Activated T-cell treated with anti-CD3 and anti-CD28 coated beads, Interleukin-2, amount 50 U/mL, for 48 hours (primary cell): ENCODE data around the gene MYO1B.

Source experiments
- DNase-seq, 2 experiments: peaks; one replicate each; pipeline ENCODE4 v3.0.0-alpha.2; 2020

The MYO1B gene

GRCh38 chr2:191228333-191228732 lies 16.9 kb upstream of the MYO1B start:
- DNase-seq = no peak

- DNase-seq = no peak
Measured at GRCh38 chr2:191228861-191229260, 16.3 kb upstream of the MYO1B start.

GRCh38 chr2:191230174-191230573 lies 15.0 kb upstream of the MYO1B start:
- no peak for DNase-seq

GRCh38 chr2:191231995-191232394 lies 13.2 kb upstream of the MYO1B start:
- DNase-seq = no peak

DNA sequence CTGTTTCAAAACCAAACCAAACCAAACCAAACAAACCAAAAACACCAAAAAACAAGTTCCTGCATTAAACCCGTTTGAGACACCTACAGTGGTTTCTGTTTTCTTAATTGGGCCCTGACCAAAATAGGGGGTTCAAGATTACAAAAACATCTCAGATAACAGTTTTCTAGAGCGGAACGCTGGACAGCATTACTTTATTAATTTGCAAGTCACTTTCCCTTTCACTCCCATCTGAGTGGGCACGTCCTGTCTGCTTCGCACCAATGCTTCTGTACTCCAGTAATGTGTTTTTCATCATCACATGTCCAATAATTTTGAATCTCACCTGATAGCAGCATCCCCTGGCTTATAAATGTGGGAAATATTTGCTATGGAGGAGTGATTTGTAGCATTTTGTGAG lies 11.7 kb upstream of the MYO1B start:
- DNase-seq = no peak

DNA sequence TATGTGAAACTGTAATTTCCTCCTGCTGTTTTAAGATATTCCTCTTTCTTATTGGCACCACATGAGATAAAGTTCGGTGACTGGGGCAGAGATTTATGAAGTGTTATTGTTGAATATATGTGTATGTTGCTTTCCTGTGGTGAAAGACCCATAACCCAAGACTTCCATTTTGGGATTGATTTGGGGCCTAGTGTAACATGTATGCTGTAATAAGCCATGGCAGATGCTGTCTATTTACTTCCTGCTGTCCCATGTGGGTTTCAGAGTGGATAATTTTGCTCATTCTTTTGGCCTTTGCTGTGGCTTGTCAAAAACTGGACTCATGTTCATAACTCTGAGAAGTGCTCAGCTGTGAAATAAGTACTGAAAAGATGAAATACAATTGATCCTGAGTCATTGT lies 10.8 kb upstream of the MYO1B start:
- DNase-seq = no peak

DNA sequence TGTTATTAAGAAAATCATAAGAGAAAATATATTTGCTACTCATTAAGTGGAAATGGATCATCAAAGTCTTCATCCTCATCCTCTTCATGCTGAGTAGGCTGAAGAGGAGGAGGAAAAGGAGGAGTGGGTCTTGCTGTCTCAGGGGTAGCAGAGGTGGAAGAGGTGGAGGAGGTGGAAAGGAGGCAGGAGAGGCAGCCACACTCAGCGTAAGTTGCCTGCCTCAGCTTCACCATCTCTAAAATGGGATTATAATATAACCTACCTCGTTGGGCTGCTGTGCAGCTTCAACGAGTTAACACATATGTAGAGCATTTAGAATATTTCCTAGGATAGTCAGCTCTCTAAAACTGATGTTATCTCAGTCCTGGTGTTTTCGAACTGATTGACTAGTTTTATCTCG lies 4.3 kb upstream of the MYO1B start:
- no peak for DNase-seq

DNA sequence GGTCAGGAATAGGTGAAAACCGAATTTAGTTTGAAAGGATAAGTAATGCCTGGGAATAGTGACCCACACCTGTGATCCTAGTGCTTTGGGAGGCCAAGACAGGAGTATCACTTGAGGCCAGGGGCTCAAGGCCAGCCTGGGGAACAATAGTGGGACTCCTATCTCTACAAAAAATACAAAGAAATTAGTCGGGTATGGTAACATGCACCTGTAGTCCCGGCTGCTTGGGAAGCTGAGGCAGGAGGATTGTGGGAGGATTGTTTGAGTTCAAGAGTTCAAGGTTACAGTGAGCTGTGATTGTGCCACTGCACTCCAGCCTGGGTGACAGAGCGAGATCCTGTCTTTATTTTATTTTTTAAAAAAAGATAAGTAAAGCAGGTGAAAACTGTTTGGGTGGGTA lies 3.8 kb upstream of the MYO1B start:
- no peak for DNase-seq

DNA sequence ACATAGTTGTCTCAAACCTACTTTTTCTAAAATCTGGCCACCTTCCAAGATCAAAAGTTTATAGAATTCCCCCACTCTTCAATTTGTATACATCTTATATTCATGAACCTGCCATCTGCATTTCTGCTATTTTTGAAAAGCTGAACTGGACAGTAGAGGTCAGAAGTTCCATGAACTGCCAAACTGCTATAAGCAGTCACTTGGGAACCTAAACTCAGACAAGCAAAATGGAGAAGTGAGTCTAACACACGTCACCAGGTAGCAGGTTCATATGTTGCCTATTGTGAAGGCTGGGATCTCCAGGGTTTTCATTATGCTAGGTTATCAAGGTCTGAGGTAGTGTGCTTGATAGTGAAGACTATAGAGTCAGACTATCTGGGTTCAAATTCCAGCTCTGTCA lies 2.0 kb upstream of the MYO1B start:
- no peak for DNase-seq

- DNase-seq = no peak
Measured at GRCh38 chr2:191244350-191244749, 854 bp upstream of the MYO1B start.

DNA sequence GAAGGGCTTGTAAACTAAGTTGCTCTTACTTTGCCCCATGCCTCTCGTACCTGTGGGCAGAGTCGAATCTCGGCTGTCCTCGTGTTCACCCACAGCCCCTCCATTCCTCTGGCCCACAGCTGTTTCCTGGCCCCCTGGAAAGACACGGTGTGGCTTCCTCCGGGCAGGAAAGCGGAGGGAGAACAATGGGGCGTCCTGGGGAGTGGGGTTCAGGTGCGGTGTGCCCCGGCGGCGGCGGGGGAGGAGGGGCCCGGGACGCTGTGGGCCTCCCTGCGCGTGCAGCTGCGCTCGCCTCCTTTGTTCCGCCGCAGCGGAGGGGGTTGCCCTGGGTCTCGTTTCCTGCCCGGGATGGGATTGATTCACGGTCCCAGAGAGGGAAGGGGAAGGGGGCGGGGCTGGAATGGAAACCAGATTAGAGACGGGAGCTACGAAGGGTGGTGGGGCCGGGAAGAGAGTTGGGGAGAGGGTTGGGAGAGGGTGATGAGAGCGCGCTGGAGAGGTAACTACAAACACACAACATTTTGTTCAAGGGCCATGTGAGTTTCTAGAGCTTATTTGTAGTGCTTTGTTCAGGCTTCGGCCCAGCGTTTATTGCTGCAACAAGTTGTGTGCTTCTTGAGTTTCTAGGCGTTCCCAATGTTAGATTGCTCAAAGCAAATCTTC lies 796 bp downstream of the MYO1B start:
- DNase-seq = peak; percentile 65 to 66

DNA sequence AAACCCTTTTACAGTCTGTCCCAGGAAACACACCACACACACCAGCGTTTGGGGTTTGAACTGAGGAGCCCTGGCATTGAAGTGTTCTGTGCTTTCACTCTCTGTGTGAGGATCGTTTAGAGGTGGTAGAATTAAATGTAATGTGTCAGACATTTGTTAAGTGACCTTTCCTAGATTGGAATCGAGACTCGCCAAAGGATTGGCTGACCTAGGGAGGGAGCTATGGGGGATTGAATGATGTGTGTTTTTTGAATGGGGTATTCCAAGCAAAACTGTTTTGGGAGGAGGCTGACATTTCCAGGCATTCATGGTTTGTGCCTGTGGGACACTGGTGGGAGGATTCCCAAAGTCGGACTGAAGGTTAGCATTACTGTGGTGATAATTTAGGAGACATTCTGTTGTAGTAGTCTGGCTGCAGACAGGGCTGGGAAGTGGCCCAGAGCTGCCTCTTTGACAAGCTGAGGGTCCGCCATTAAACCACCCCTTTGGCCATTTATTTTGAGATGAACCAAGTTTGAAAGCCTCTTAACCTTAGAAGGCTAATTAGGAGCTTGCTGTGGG lies 1.7 kb downstream of the MYO1B start:
- no peak for DNase-seq

GRCh38 chr2:191247381-191248057 lies 2.3 kb downstream of the MYO1B start:
- DNase-seq = no peak

DNA sequence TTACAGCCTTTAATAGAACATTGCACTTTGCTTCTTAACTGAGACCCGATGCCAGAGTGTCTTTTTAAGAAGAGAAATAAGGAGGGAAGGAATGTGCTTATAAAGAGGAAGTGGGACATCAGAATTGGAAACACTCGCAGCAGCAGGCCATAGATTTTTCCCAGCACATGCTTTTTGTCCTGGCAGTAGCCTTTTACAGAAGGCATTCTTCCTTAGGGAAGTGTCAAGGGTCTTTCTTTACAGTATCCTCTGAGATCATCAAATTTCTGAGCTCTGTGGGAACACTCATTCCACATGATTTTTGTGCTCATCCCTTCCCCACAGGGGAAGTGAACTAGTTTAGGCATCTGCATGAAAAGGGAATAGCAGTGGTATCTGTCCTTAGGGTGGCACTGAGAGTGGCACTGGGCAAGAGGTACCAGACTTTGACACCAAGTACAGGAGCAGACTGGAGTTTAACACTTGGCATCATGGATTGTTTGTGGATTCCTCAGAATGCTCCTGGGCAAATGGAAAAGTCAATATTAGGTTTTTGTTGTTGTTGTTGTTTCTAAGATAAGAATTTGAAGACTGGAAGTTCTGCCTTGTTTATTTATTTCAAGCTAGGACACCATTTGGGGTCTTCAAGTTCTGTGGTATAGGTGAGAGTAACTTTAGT lies 4.1 kb downstream of the MYO1B start:
- DNase-seq = no peak

DNA sequence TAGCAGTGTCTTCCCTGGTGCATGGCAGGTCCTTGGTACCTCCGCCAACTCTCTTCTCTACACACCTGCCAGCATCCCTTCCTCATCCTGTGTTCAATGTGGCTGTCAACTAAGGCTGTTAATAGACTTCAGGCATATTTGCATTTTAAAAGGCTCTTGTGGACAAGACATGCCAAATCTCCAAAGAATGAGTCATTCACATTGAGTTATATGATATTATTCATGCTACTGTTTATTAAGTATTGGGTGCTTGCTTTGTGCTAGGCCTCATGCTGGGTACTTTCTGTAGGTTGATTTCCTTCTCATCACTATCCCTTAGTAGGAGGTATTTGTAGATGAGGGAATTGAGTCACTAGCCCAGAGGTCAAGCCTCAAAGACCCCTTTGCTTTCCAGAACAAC lies 5.2 kb downstream of the MYO1B start:
- DNase-seq = no peak

GRCh38 chr2:191250986-191251385 lies 5.8 kb downstream of the MYO1B start:
- no peak for DNase-seq

DNA sequence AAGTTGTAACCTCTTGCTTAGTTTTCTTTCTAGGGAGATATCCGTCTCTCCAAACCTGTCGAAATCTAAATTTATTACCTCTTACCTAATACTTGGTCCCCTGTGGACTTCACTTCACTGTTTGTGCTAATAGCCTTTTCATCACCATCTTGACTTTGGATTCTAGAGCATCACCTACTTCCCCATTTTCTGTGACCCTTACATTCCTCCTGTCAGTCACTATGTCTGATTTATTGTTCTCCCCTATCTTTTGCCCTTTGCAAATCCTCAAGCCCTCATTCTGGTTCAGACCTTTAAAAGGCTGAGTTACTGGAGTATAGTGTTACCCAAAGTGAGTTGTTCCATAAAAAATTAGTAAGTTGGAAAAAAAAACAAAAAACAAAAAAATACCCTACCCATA lies 7.5 kb downstream of the MYO1B start:
- no peak for DNase-seq

DNA sequence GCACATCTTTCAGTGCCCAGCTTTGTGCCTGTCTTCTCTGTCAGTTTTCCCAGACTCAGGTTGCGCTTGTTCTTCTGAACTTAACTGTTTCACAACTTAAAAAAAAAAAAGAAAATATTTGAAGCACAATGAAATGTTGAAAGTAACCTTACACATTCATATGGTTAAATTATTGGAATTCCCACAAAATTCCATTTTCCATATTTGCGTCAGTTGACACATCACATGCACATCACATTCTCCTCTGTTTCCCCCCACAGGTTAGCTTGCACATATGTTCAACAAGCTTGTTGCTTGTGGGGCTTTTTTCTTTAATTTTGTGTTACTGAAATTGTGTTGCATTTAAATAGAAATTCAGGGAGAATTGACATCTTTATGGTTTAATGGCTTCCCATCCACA lies 8.3 kb downstream of the MYO1B start:
- no peak for DNase-seq

- no peak for DNase-seq
Measured at GRCh38 chr2:191255271-191255670, 10.1 kb downstream of the MYO1B start.

DNA sequence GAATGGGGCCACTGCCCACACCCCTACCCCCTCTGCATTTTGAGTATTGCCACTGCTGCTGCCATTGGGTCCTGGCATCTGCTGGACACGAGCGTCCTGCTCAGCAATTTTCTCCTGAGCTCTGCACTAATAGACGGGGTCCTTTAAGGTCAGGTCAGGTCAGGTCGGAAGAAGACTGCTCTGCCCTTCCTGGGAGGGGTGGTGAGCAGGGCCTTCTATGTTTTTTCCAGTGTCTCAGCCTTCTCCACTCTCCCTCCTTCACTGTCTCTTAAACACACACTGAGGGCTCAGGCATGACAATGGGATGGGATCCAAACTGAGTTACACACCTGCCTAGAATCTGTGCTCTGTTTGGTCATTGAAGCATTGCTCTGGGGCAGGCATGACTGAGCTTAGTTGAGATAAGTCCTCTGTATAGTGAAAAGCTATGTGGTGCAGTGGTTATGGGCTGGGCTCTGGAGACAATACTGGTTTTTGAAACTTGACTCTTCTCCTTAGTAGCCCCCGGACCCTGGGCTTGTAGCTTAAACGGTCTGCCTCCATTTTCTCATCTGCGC lies 10.6 kb downstream of the MYO1B start:
- DNase-seq = no peak

GRCh38 chr2:191257934-191258333 lies 12.7 kb downstream of the MYO1B start:
- no peak for DNase-seq

DNA sequence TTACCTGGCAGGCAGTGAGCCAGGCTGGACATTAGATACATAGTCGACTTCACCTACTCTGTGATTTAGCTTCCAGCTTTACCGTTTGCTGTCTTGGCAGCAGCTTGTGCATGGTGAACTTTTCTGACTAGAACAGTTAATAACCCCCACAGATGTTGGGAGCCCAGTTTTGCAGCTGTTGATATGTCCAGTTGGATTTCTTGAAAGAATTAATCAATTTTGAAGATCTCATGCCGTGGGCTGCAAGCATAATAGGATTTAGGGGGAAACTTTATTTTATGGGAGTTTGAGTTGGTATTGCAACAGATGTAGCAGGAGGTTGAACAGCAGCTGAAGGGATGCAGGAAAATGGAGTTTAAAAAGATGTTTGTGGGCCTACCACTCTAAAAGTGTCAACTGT lies 13.8 kb downstream of the MYO1B start:
- no peak for DNase-seq

DNA sequence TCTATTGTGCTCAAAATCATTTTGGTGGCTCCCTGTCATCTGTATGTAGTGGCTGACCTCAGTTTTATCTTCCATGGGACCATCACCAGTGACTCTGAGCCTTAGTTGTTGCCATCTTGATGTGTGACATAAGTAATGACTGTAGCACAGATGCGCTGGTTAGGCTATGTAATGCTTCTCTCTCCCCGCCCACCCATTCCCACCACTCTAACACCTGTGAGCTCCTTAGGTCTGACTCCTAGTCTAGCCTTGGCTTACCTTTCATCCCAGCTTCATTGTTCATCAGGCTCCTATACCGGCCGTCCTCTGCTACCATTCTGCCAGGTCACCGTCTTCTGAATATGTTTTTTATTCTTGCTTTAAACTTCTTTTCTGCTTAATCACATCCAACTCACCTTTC lies 17.2 kb downstream of the MYO1B start:
- no peak for DNase-seq

- no peak for DNase-seq
Measured at GRCh38 chr2:191263050-191263449, 17.8 kb downstream of the MYO1B start.
